Smooth muscle cell (in vitro differentiated cells): Measurements from ENCODE around the gene EIF5AL1. TPM values are rescaled to one million over a fixed set of nuclear protein-coding genes. Genes with fewer than 3 reads are reported as not detected.
A peak's percentile ranks its signal among the peaks of the same experiment; 100 is the strongest.
"Not testable (repeated sequence)": the region's sequence is repeated elsewhere in the genome, so short reads cannot be mapped to it uniquely, and the experiment has no call there.

Experiments
- DNase-seq: peaks from one replicate; lab custom pipeline; 2025; ENCODE audit not compliant: unreplicated experiment; lab: John Stamatoyannopoulos, UW
- H2AFZ ChIP-seq: fragments of 200-600 bp; sonication (generic); 2 replicates; pipeline ENCODE4 v1.6.0; 2016; ENCODE audit warnings: antibody characterized with exemption, low read depth, mild to moderate bottlenecking
- H3F3A ChIP-seq: fragments of 200-600 bp; sonication (generic); 2 replicates; pipeline ENCODE4 v1.6.0; 2017; ENCODE audit warnings: antibody characterized with exemption, low read depth
- H3K27ac ChIP-seq: fragments of 200-600 bp; sonication (generic); 2 replicates; pipeline ENCODE4 v1.5.1; 2016; ENCODE audit warnings: low read depth, mild to moderate bottlenecking
- H3K27me3 ChIP-seq: fragments of 200-600 bp; sonication (generic); 2 replicates; pipeline ENCODE4 v1.6.1; 2016; ENCODE audit warnings: low read depth, mild to moderate bottlenecking
- H3K36me3 ChIP-seq: fragments of 200-600 bp; sonication (generic); 2 replicates; pipeline ENCODE4 v1.5.1; 2016; ENCODE audit warnings: low read depth
- H3K4me1 ChIP-seq: fragments of 200-600 bp; sonication (generic); 2 replicates; pipeline ENCODE4 v1.5.1; 2016; ENCODE audit warnings: low read depth
- H3K4me2 ChIP-seq: fragments of 200-600 bp; sonication (generic); 2 replicates; pipeline ENCODE4 v1.6.0; 2016; ENCODE audit warnings: mild to moderate bottlenecking
- H3K4me3 ChIP-seq: fragments of 200-600 bp; sonication (generic); 2 replicates; pipeline ENCODE4 v1.5.1; 2016; ENCODE audit warnings: mild to moderate bottlenecking
- H3K79me2 ChIP-seq: fragments of 200-600 bp; sonication (generic); 2 replicates; pipeline ENCODE4 v1.6.0; 2016; ENCODE audit warnings: low read depth, mild to moderate bottlenecking
- H3K9ac ChIP-seq: fragments of 200-600 bp; sonication (generic); 2 replicates; pipeline ENCODE4 v1.6.0; 2016; ENCODE audit warnings: low read depth
- H3K9me3 ChIP-seq: fragments of 200-600 bp; sonication (generic); replicated peaks from 2 replicates; pipeline ENCODE4 v1.5.1; 2016; ENCODE audit warnings: low read depth
- H4K20me1 ChIP-seq: fragments of 200-600 bp; sonication (generic); 2 replicates; pipeline ENCODE4 v1.6.0; 2016; ENCODE audit warnings: low read depth
- WGBS: methylation state at CpG from one replicate; pipeline ENCODE4 v1.1.7; 2016; ENCODE audit warnings: low lambda C conversion rate; 5-methylcytosine and 5-hydroxymethylcytosine counted together
- polyA plus RNA-seq: library from polyadenylated mRNA; unstranded; fragments of >200 nt; fragmentation: Nextera tagmentation; extraction: Ambion mirVana; gene quantifications from 2 replicates; pipeline ENCODE4 v1.2.1, GENCODE V29; 2016
- total RNA-seq: library from RNA; depleted of rRNA; stranded (reverse); fragments of >200 nt; gene quantifications from 2 replicates; pipeline ENCODE4 v1.2.3, GENCODE V29; 2014
- TF ChIP-seq, protein P1 (sequence below): fragments of 200-600 bp; sonication (generic); IDR thresholded peaks from 2 replicates; pipeline ENCODE4 v1.5.1; 2017; ENCODE audit warnings: borderline replicate concordance, mild to moderate bottlenecking, antibody characterized with exemption; ENCODE audit not compliant: insufficient read depth, poor library complexity, severe bottlenecking

Gene EIF5AL1
- total RNA-seq (0.49 and 0.58 TPM in 2 replicates), polyA plus RNA-seq (1.6 TPM in 2 replicates)

DNA sequence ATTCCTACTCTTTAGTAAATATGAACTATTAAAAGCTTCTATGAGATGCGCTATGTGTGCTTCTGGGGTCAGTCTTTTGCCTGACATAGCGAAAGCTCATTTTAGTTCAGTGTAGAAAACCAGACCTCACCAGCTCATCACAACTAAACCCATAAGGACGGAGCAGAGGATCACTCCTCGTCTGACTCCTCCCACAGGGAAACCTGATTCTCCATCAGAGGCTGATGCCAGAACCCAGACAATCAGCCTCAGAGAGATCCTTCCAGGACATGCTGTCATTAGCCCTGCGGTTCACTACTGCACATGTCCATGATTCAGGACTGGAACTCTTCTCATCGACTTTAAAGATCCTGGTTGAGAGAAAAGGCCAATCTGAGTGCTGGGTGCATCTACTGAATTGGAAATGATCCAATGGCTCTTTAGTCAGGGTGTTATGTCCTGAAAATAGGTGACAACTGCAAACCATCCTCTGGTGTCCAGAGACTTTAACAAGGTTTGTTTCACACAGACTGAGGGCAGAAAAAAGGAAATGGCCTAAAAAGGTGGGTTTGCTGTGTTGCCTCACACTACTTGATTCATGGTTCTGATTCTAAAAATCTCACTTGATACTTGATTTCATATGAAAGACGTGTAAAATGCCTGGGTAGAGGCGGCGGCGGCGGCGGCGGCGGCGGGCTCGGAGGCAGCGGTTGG lies at the start of gene EIF5AL1:
EIF5AL1 (plus strand) TSS at position 643 of the 693 bp plus-strand sequence. CDS start 117 bp downstream, outside the sequence.
- not testable (repeated sequence) for H3K4me2 ChIP-seq, H3K4me1 ChIP-seq, H3K27me3 ChIP-seq, H3K79me2 ChIP-seq, H3K4me3 ChIP-seq, H3K27ac ChIP-seq, H3K36me3 ChIP-seq, H4K20me1 ChIP-seq, DNase-seq, H3K9me3 ChIP-seq, H3K9ac ChIP-seq, H2AFZ ChIP-seq, H3F3A ChIP-seq
- WGBS = 77% methylated on average over 16 of the region's 17 CpGs

DNA sequence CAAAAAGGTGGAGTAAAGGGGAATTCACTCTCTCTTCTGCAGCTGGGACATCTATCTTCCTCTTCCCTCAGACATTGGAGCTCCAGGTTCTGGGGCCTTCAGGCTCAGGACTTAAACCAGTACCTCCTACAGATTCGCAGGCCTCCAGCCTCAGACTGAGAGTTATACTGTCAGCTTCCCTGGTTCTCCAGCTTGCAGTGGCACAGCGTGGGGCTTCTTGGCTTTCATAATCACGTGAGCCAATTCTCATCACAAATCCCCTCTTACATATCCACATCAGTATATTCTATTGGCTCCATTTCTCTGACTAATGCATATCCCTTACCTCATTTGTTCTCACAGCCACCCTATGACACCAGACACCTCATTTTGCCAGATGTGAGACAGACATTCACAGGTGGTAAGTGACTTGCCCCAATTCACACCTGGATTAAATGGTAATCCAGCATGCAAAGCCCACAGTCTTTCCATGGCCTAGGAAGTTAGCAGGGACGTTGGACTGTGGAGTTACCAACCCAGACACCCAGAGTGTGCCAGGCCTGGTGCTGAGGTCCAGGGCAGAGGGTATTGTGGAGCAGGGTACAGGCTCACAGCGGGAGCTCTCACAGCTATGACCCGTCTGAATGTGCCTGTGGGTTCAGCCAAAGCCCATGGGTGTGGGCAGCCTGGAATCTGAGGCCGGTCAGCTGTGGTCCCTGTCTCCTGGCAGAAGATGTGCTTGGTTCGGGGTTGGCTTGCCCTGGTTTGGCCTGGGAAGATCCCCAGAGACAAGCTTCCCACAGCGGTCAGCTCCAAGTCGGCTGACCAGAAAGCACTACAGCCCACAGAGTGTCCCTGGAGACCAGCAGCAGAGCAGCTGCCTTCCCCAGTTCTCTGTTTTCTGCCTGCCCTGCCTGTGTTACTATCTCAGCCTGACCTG lies 48.5 kb upstream of the EIF5AL1 start:
- Histone ChIP-seq H4K20me1 (no peaks in the 10 kb centered on the region), H3K4me2 (no peak overlapping the region), H3K9ac (no peak overlapping the region), H3F3A (peaks cover 4% of the 10 kb centered on the region), H3K27ac (no peak overlapping the region), H3K79me2 (no peaks in the 10 kb centered on the region), H3K9me3 (no peaks in the 10 kb centered on the region), H2AFZ (no peak overlapping the region), H3K4me3 (no peak overlapping the region), H3K27me3 (no peaks in the 10 kb centered on the region), H3K4me1 (no peaks in the 10 kb centered on the region), H3K36me3 (no peaks in the 10 kb centered on the region)
- DNase-seq = no peak
- TF ChIP-seq, protein P1, sequence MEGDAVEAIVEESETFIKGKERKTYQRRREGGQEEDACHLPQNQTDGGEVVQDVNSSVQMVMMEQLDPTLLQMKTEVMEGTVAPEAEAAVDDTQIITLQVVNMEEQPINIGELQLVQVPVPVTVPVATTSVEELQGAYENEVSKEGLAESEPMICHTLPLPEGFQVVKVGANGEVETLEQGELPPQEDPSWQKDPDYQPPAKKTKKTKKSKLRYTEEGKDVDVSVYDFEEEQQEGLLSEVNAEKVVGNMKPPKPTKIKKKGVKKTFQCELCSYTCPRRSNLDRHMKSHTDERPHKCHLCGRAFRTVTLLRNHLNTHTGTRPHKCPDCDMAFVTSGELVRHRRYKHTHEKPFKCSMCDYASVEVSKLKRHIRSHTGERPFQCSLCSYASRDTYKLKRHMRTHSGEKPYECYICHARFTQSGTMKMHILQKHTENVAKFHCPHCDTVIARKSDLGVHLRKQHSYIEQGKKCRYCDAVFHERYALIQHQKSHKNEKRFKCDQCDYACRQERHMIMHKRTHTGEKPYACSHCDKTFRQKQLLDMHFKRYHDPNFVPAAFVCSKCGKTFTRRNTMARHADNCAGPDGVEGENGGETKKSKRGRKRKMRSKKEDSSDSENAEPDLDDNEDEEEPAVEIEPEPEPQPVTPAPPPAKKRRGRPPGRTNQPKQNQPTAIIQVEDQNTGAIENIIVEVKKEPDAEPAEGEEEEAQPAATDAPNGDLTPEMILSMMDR = no peak
- WGBS = 69% methylated on average over 10 of the region's 10 CpGs

DNA sequence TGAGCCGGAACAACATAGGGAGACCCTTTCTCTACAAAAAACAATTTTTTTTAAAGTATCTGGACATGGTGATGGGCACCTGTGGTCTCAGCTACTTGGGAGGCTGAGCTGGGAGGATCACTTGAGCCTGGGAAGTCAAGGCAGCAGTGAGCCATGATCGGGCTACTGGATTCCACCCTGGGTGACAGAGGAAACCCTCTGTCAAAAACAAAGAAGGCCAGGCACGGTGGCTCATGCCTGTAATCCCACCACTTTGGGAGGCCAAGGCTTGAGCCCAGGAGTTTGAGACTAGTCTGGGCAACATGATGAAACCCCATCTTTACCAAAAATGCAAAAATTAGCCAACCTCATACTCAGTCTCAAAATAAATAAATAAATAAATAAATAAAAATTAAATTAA lies 47.0 kb upstream of the EIF5AL1 start:
- Histone ChIP-seq H3F3A (peaks cover 2% of the 10 kb centered on the region), H3K36me3 (no peaks in the 10 kb centered on the region), H3K79me2 (no peaks in the 10 kb centered on the region), H3K9me3 (no peaks in the 10 kb centered on the region), H3K27me3 (no peaks in the 10 kb centered on the region), H3K4me3 (no peak overlapping the region), H4K20me1 (no peaks in the 10 kb centered on the region), H3K9ac (no peak overlapping the region), H3K4me2 (no peak overlapping the region), H3K4me1 (no peaks in the 10 kb centered on the region), H2AFZ (no peak overlapping the region), H3K27ac (no peak overlapping the region)
- no peak for DNase-seq
- TF ChIP-seq, protein P1 = no peak
- 94% methylated on average over 3 of the region's 3 CpGs for WGBS

DNA sequence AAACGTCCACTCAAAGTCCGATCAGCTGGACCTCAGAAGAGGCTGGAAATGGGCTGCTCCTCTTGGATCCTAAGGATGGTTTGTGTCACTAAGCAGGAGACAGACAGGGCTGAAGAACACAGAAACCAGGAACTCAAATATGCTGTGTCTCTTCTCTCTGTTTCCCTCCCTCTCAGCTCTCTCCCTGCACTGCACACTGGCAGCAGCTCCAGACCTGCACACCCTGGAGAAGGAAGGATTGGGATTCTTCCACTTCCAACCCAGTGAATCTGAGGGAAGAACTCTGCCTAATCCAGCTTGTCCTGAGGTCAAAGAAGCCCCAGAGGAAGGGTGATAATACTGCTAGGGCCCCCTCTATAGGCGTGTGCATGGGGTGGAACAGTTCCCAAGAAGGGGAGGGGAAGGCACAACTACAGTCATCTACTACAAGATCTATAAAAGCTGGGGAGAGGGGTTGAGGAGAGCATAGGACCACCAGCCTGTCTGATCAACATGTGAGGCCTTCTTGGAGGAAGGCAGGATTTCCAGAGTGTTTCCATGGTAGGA lies 44.2 kb upstream of the EIF5AL1 start:
- Histone ChIP-seq H3F3A (no peaks in the 10 kb centered on the region), H3K79me2 (no peaks in the 10 kb centered on the region), H3K36me3 (no peaks in the 10 kb centered on the region), H3K4me3 (no peak overlapping the region), H3K4me2 (no peak overlapping the region), H2AFZ (peak overlapping the region; percentile 85), H3K27me3 (no peaks in the 10 kb centered on the region), H3K9me3 (no peaks in the 10 kb centered on the region), H3K27ac (no peak overlapping the region), H4K20me1 (no peaks in the 10 kb centered on the region), H3K9ac (no peak overlapping the region), H3K4me1 (no peaks in the 10 kb centered on the region)
- no peak for DNase-seq
- WGBS = 71% methylated on average over 3 of the region's 3 CpGs
- TF ChIP-seq, protein P1 = no peak
